ENCODE data around the gene CCDC88B.

DNA sequence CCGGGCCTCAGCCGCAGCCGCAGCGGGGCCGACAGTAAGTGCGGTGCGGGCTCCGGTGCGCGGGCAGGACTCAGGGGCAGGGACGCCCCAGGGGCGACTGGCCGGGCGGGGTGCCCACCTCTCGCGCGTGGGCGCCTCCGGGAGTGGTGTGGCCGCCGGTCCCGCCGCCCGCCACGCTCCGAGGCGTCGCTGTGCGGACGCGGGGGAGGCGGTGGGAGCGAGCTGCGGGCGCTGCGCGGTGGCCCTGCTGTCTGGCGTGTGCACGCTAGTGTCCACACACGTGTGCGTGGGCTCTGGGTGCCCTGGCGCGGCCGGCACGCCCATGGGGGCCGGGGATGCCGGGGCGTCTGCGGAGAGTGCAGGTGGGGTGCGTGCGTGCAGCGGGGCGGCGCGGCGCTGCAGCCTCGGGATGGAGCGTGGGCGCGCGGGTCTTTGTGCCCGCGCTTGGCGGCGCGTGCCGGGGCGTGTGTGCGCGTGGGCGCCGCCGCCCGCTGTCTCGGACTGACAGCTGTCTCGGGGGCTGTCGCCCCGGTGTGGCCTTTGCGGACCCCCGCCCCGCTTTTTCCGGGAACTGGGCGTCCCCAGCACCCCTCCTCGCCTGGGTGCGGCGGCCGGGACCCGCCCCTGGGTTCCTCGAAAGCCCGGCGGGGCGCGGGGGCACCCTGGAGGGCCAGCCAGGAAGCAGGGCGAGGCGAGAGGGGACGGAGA is 48.1 kb upstream of the CCDC88B start:
- TF ChIP-seq, protein P1, sequence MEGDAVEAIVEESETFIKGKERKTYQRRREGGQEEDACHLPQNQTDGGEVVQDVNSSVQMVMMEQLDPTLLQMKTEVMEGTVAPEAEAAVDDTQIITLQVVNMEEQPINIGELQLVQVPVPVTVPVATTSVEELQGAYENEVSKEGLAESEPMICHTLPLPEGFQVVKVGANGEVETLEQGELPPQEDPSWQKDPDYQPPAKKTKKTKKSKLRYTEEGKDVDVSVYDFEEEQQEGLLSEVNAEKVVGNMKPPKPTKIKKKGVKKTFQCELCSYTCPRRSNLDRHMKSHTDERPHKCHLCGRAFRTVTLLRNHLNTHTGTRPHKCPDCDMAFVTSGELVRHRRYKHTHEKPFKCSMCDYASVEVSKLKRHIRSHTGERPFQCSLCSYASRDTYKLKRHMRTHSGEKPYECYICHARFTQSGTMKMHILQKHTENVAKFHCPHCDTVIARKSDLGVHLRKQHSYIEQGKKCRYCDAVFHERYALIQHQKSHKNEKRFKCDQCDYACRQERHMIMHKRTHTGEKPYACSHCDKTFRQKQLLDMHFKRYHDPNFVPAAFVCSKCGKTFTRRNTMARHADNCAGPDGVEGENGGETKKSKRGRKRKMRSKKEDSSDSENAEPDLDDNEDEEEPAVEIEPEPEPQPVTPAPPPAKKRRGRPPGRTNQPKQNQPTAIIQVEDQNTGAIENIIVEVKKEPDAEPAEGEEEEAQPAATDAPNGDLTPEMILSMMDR (IDR thresholded peaks at IDR 0.05) = no peak
- TF ChIP-seq POLR2A (IDR thresholded peaks at IDR 0.05; ENCODE audit: low read depth) (no peak), POLR2AphosphoS5 (IDR thresholded peaks at IDR 0.05) (no peak), EP300 (IDR thresholded peaks at IDR 0.05) (no peak)

All from esophagus muscularis mucosa (tissue), 4 donors.